ENCODE data around the gene NRXN3. TPM values are rescaled to one million over a fixed set of nuclear protein-coding genes. Genes with fewer than 3 reads are reported as not detected.

Gene NRXN3
- total RNA-seq, 1 donor from 2014 or later, result 5.9 TPM

DNA sequence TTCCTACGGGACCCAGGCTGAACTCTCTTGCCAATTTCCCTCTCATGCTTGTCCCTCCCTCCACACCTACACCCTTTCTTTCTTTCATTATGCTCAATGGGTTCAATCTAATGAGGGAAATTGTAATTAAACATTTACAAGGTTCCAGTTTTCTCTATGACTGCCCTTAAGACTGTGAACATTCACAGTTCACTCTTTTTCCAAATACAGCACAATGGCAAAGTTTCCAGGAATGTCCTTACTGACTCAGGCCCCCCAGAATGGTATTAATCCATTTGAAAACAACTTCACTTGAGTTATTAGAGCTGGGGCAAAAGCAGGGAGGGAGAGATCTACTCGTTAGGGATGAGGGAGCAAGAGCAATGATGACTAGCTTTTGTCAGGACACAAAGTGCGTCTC lies 892.1 kb downstream of the NRXN3 start:
- Histone ChIP-seq H3K27ac (no peak overlapping the region), H3K9ac (no peak overlapping the region), H3K27me3 (no peaks in the 10 kb centered on the region), H3K4me3 (no peak overlapping the region), H3K4me1 (peaks cover 15% of the 10 kb centered on the region), H3F3A (ENCODE audit: low read depth) (no peaks in the 10 kb centered on the region), H4K20me1 (ENCODE audit: low read depth) (no peaks in the 10 kb centered on the region), H2AFZ (replicated peaks) (no peak overlapping the region), H3K36me3 (no peaks in the 10 kb centered on the region), H3K79me2 (ENCODE audit: low read depth) (no peaks in the 10 kb centered on the region), H3K9me3 (ENCODE audit: low read depth) (no peaks in the 10 kb centered on the region), H3K4me2 (peak overlapping the region; percentile 31)
- H3K4me1 Mint-ChIP-seq, result peaks cover 9% of the 10 kb centered on the region
- TF ChIP-seq, protein P1, sequence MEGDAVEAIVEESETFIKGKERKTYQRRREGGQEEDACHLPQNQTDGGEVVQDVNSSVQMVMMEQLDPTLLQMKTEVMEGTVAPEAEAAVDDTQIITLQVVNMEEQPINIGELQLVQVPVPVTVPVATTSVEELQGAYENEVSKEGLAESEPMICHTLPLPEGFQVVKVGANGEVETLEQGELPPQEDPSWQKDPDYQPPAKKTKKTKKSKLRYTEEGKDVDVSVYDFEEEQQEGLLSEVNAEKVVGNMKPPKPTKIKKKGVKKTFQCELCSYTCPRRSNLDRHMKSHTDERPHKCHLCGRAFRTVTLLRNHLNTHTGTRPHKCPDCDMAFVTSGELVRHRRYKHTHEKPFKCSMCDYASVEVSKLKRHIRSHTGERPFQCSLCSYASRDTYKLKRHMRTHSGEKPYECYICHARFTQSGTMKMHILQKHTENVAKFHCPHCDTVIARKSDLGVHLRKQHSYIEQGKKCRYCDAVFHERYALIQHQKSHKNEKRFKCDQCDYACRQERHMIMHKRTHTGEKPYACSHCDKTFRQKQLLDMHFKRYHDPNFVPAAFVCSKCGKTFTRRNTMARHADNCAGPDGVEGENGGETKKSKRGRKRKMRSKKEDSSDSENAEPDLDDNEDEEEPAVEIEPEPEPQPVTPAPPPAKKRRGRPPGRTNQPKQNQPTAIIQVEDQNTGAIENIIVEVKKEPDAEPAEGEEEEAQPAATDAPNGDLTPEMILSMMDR (IDR thresholded peaks at IDR 0.05), result no peak
- TF ChIP-seq EZH2 (IDR thresholded peaks at IDR 0.05), result no peak
- TF ChIP-seq EZH2phosphoT487 (IDR thresholded peaks at IDR 0.05), result no peak
- no peak overlapping the region for H3K27ac Mint-ChIP-seq
- peak; percentile 13 for DNase-seq (ENCODE audit: low spot score)
- H3K4me3 Mint-ChIP-seq, result no peak overlapping the region
- H3K36me3 Mint-ChIP-seq, result no peaks in the 10 kb centered on the region
- peaks cover 7% of the 10 kb centered on the region for H3K9me3 Mint-ChIP-seq
- no peaks in the 10 kb centered on the region for H3K27me3 Mint-ChIP-seq (ENCODE audit: insufficient read depth, low read depth)

DNA sequence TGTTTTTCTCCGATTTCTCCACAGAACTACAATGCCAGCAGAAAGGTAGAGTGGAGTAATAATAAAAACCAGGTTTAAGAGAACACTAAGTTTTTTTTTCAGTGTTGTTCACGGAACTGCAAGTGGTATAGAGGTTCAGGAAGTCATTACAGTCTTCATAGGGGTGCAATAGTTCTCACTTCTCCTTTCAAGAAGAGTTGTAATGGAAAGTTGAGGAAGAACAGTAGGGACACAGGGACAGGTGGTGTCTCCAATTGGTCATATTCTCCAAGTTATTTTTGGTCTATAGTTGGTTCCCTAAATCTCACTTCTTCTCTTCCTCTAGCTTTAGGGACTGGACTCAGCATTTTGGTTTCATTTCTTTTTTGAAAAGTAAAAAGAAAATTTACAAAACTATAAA lies 894.0 kb downstream of the NRXN3 start:
- no peak overlapping the region for H3K9ac ChIP-seq
- no peaks in the 10 kb centered on the region for H3K36me3 Mint-ChIP-seq
- no peaks in the 10 kb centered on the region for H3K9me3 ChIP-seq (ENCODE audit: low read depth)
- H3K27me3 ChIP-seq, result no peaks in the 10 kb centered on the region
- no peak overlapping the region for H3K4me3 Mint-ChIP-seq
- peaks cover 9% of the 10 kb centered on the region for H3K4me1 Mint-ChIP-seq
- H3F3A ChIP-seq (ENCODE audit: low read depth), result no peaks in the 10 kb centered on the region
- peaks cover 15% of the 10 kb centered on the region for H3K4me1 ChIP-seq
- H3K9me3 Mint-ChIP-seq, result peaks cover 7% of the 10 kb centered on the region
- no peak overlapping the region for H2AFZ ChIP-seq (replicated peaks)
- no peak overlapping the region for H3K27ac Mint-ChIP-seq
- no peak for DNase-seq (ENCODE audit: low spot score)
- no peak for TF ChIP-seq EZH2phosphoT487 (IDR thresholded peaks at IDR 0.05)
- TF ChIP-seq, protein P1 (IDR thresholded peaks at IDR 0.05), result no peak
- TF ChIP-seq EZH2 (IDR thresholded peaks at IDR 0.05), result no peak
- H3K4me2 ChIP-seq, result no peak overlapping the region
- H3K4me3 ChIP-seq, result no peak overlapping the region
- H3K27me3 Mint-ChIP-seq (ENCODE audit: insufficient read depth, low read depth), result no peaks in the 10 kb centered on the region
- no peak overlapping the region for H3K27ac ChIP-seq
- no peaks in the 10 kb centered on the region for H3K79me2 ChIP-seq (ENCODE audit: low read depth)
- no peaks in the 10 kb centered on the region for H3K36me3 ChIP-seq
- no peaks in the 10 kb centered on the region for H4K20me1 ChIP-seq (ENCODE audit: low read depth)

DNA sequence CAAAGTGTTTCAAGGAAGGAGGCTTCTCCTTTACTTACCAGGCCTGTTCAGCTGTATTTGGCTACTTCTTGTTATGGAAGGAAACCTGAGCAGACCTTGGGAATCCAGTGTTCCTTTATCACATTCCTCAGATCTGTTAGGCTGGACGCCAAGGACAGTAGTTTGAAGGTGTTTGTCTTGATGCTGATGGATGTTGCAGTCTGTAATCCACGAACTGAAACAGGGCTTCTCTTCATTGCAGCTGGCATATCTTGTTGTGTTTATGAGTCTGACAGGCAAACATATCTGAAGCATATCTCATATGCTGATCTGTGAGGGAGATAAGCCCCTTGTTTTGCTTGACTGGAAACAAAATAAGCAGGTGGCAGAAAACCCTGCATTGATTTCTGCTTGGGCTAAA lies 904.3 kb downstream of the NRXN3 start:
- Mint-ChIP-seq H3K36me3 (no peaks in the 10 kb centered on the region), H3K27me3 (ENCODE audit: insufficient read depth, low read depth) (peaks cover 2% of the 10 kb centered on the region), H3K4me3 (no peak overlapping the region), H3K9me3 (no peaks in the 10 kb centered on the region), H3K4me1 (no peaks in the 10 kb centered on the region), H3K27ac (no peak overlapping the region)
- no peak overlapping the region for H3K9ac ChIP-seq
- H3F3A ChIP-seq (ENCODE audit: low read depth), result no peaks in the 10 kb centered on the region
- H3K9me3 ChIP-seq (ENCODE audit: low read depth), result no peaks in the 10 kb centered on the region
- H3K4me2 ChIP-seq, result no peak overlapping the region
- TF ChIP-seq EZH2phosphoT487 (IDR thresholded peaks at IDR 0.05) (no peak), EZH2 (IDR thresholded peaks at IDR 0.05) (no peak)
- TF ChIP-seq, protein P1 (IDR thresholded peaks at IDR 0.05), result no peak
- H3K4me1 ChIP-seq, result peaks cover 7% of the 10 kb centered on the region
- no peak overlapping the region for H2AFZ ChIP-seq (replicated peaks)
- DNase-seq (ENCODE audit: low spot score), result no peak
- H3K27ac ChIP-seq, result no peak overlapping the region
- H4K20me1 ChIP-seq (ENCODE audit: low read depth), result no peaks in the 10 kb centered on the region
- no peaks in the 10 kb centered on the region for H3K27me3 ChIP-seq
- H3K4me3 ChIP-seq, result no peak overlapping the region
- no peaks in the 10 kb centered on the region for H3K36me3 ChIP-seq
- no peaks in the 10 kb centered on the region for H3K79me2 ChIP-seq (ENCODE audit: low read depth)
